Liver (tissue), 9 donors: ENCODE data around the gene BLM. TPM values are rescaled to one million over a fixed set of nuclear protein-coding genes. Genes with fewer than 3 reads are reported as not detected.

Experiments
- DNase-seq: peaks from one replicate; pipeline ENCODE4 v3.0.0-alpha.2; 2017; ENCODE audit warnings: low spot score
- H3K27ac ChIP-seq, 2 donors: one replicate each; pipeline ENCODE4 v1.7.0; 2013; ENCODE audit warnings: inconsistent platforms in 2 of 2, low read length in 2 of 2, control low read depth in 1 of 2, low read depth in 1 of 2, mild to moderate bottlenecking in 1 of 2
- H3K27me3 ChIP-seq, 4 donors: one replicate each; pipeline versions ENCODE4 v1.6.1 to v1.7.0; 2013; ENCODE audit warnings: low read length in 3 of 4, inconsistent platforms in 1 of 4, mild to moderate bottlenecking in 1 of 4, moderate library complexity in 1 of 4; ENCODE audit not compliant: control insufficient read depth in 4 of 4, insufficient read depth in 4 of 4
- H3K36me3 ChIP-seq, 4 donors: one replicate each; pipeline versions ENCODE4 v1.6.1 to v1.7.0; 2013; ENCODE audit warnings: low read length in 3 of 4, mild to moderate bottlenecking in 3 of 4, low read depth in 1 of 4, moderate library complexity in 1 of 4; ENCODE audit not compliant: control insufficient read depth in 4 of 4, insufficient read depth in 3 of 4
- H3K4me1 ChIP-seq, 4 donors: one replicate each; pipeline versions ENCODE4 v1.6.1 to v1.7.0; 2013; ENCODE audit warnings: low read length in 3 of 4, mild to moderate bottlenecking in 3 of 4, moderate library complexity in 1 of 4; ENCODE audit not compliant: control insufficient read depth in 4 of 4, insufficient read depth in 4 of 4
- H3K4me3 ChIP-seq, 3 donors: one replicate each; pipeline versions ENCODE4 v1.6.1 to v1.7.0; 2013; ENCODE audit warnings: low read length in 3 of 3, control low read depth in 1 of 3, low read depth in 1 of 3, mild to moderate bottlenecking in 1 of 3
- H3K9ac ChIP-seq, 2 donors: one replicate each; pipeline ENCODE4 v1.7.0; 2013; ENCODE audit warnings: low read length in 2 of 2, mild to moderate bottlenecking in 2 of 2, moderate library complexity in 2 of 2, control low read depth in 1 of 2, low read depth in 1 of 2
- H3K9me3 ChIP-seq, 4 donors: one replicate each; pipeline versions ENCODE4 v1.6.1 to v1.7.0; 2013; ENCODE audit warnings: low read length in 3 of 4; ENCODE audit not compliant: control insufficient read depth in 4 of 4
- ATF3 ChIP-seq: IDR thresholded peaks from 2 replicates; pipeline ENCODE4 v1.6.1; 2016; ENCODE audit warnings: antibody characterized with exemption
- CTCF ChIP-seq: fragments of 150-350 bp; IDR thresholded peaks from 2 replicates; pipeline ENCODE4 v1.5.1; 2017; ENCODE audit warnings: improper control_type of control experiment, low read depth, low read length; ENCODE audit not compliant: missing input control
- EGR1 ChIP-seq, 2 donors: IDR thresholded peaks; 2 replicates each; pipeline ENCODE4 v1.6.1; 2016 to 2018; ENCODE audit warnings: antibody characterized with exemption in 2 of 2, low read depth in 2 of 2
- FOXA1 ChIP-seq: IDR thresholded peaks from 2 replicates; pipeline ENCODE4 v1.6.1; 2016; ENCODE audit warnings: antibody characterized with exemption
- FOXA2 ChIP-seq: IDR thresholded peaks from 2 replicates; pipeline ENCODE4 v1.6.1; 2016; ENCODE audit warnings: antibody characterized with exemption
- GABPA ChIP-seq, 2 donors: IDR thresholded peaks in 1 of 2; conservative IDR thresholded peaks in 1 of 2; 2 replicates each; pipeline ENCODE4 v1.6.1; 2016; ENCODE audit warnings: antibody characterized with exemption in 2 of 2, mild to moderate bottlenecking in 1 of 2, moderate library complexity in 1 of 2
- HNF4A ChIP-seq, 2 donors: conservative IDR thresholded peaks; 2 replicates each; pipeline ENCODE4 v1.6.1; 2016; ENCODE audit warnings: antibody characterized with exemption in 2 of 2, mild to moderate bottlenecking in 2 of 2
- HNF4G ChIP-seq: IDR thresholded peaks from 2 replicates; pipeline ENCODE4 v1.6.1; 2016; ENCODE audit warnings: antibody characterized with exemption
- JUND ChIP-seq, 2 donors: IDR thresholded peaks; 2 replicates each; pipeline ENCODE4 v1.6.1; 2016; ENCODE audit warnings: antibody characterized with exemption in 2 of 2
- MAX ChIP-seq: IDR thresholded peaks from 2 replicates; pipeline ENCODE4 v1.6.1; 2016; ENCODE audit warnings: antibody characterized with exemption
- NR2F2 ChIP-seq: IDR thresholded peaks from 2 replicates; pipeline ENCODE4 v1.6.1; 2016; ENCODE audit warnings: antibody characterized with exemption
- RAD21 ChIP-seq, 2 donors: IDR thresholded peaks; 2 replicates each; pipeline ENCODE4 v1.6.1; 2016; ENCODE audit warnings: antibody characterized with exemption in 2 of 2, mild to moderate bottlenecking in 2 of 2
- REST ChIP-seq: IDR thresholded peaks from 2 replicates; pipeline ENCODE4 v1.6.1; 2016; ENCODE audit warnings: antibody characterized with exemption, mild to moderate bottlenecking
- RXRA ChIP-seq, 2 donors: IDR thresholded peaks; 2 replicates each; pipeline ENCODE4 v1.6.1; 2017 to 2018; ENCODE audit warnings: antibody characterized with exemption in 2 of 2, mild to moderate bottlenecking in 1 of 2
- SP1 ChIP-seq: IDR thresholded peaks from 2 replicates; pipeline ENCODE4 v1.6.1; 2018; ENCODE audit warnings: antibody characterized with exemption, mild to moderate bottlenecking
- TAF1 ChIP-seq: conservative IDR thresholded peaks from 2 replicates; pipeline ENCODE4 v1.6.1; 2016; ENCODE audit warnings: antibody characterized with exemption, mild to moderate bottlenecking
- YY1 ChIP-seq: IDR thresholded peaks from 2 replicates; pipeline ENCODE4 v1.6.1; 2016; ENCODE audit warnings: antibody characterized with exemption, mild to moderate bottlenecking
- ZBTB33 ChIP-seq: IDR thresholded peaks from 2 replicates; pipeline ENCODE4 v1.6.1; 2016; ENCODE audit warnings: antibody characterized with exemption
- WGBS: extraction: QIAGEN DNeasy Blood & Tissue Kit; methylation state at CpG from one replicate; pipeline ENCODE4 v1.1.7; 2013; 5-methylcytosine and 5-hydroxymethylcytosine counted together
- polyA plus RNA-seq, 2 donors: library from polyadenylated mRNA; stranded (reverse) in 1 of 2; unstranded in 1 of 2; fragments of 200-250 nt in 1 of 2; fragments of >200 nt in 1 of 2; fragmentation: Nextera tagmentation in 1 of 2; extraction: Ambion mirVana in 1 of 2; gene quantifications; one replicate each; pipeline versions ENCODE4 v1.2.1 to v1.2.3, GENCODE V29; 2013 to 2015
- total RNA-seq, 2 donors: library from RNA; depleted of rRNA; stranded (reverse); fragments of >200 nt; gene quantifications; one replicate each; pipeline ENCODE4 v1.2.3, GENCODE V29; 2014
- donor health status: healthy.
- donor health status: healthy.
- donor health status: healthy.
- donor health status: healthy.
- donor health status: healthy.

The BLM gene
- total and polyA plus RNA-seq, 4 donors = 0.33 to 15.1 (median 0.41) TPM

- TF ChIP-seq CTCF (no peak), TAF1 (no peak), NR2F2 (no peak), ATF3 (no peak), JUND (IDR thresholded peaks at IDR 0.05) (no peak), SP1 (no peak), GABPA (IDR thresholded peaks at IDR 0.05 in 1 of 2, conservative IDR thresholded peaks at IDR 0.05 in 1 of 2) (no peak), MAX (no peak), RAD21 (IDR thresholded peaks at IDR 0.05) (no peak), FOXA2 (no peak), EGR1 (IDR thresholded peaks at IDR 0.05; ENCODE audit: low read depth in 2 of 2) (no peak), ZBTB33 (no peak), RXRA (IDR thresholded peaks at IDR 0.05) (no peak), HNF4A (conservative IDR thresholded peaks at IDR 0.05) (no peak), FOXA1 (no peak), HNF4G (no peak)
- Histone ChIP-seq H3K9me3 (no peaks in the 10 kb centered on the region), H3K4me3 (no peak overlapping the region), H3K27ac (no peak overlapping the region), H3K4me1 (no peaks in the 10 kb centered on the region), H3K27me3 (no peaks in the 10 kb centered on the region), H3K9ac (no peak overlapping the region), H3K36me3 (no peaks in the 10 kb centered on the region)
- 88% methylated on average over 6 of the region's 6 CpGs for WGBS
- no peak for DNase-seq
These were observed 36.7 kb upstream of the BLM start for GRCh38 chr15:90680371-90680935.

- no peak for TF ChIP-seq YY1
- no peak for TF ChIP-seq ZBTB33
- TF ChIP-seq NR2F2 = no peak
- TF ChIP-seq RAD21 (IDR thresholded peaks at IDR 0.05) = no peak
- no peak for TF ChIP-seq RXRA (IDR thresholded peaks at IDR 0.05)
- TF ChIP-seq REST = no peak
- no peak for TF ChIP-seq TAF1
- TF ChIP-seq EGR1 (IDR thresholded peaks at IDR 0.05; ENCODE audit: low read depth in 2 of 2) = no peak
- TF ChIP-seq ATF3 = no peak
- TF ChIP-seq MAX = no peak
- TF ChIP-seq HNF4G = no peak
- TF ChIP-seq HNF4A (conservative IDR thresholded peaks at IDR 0.05) = no peak
- no peak for TF ChIP-seq FOXA2
- TF ChIP-seq SP1 = no peak
- no peak for TF ChIP-seq FOXA1
- no peaks in the 10 kb centered on the region for H3K27me3 ChIP-seq
- H3K9ac ChIP-seq = no peak overlapping the region
- H3K9me3 ChIP-seq = no peaks in the 10 kb centered on the region
- H3K36me3 ChIP-seq = no peaks in the 10 kb centered on the region
- H3K4me3 ChIP-seq = no peak overlapping the region
- 98% methylated on average over 1 of the region's 1 CpG for WGBS
- no peaks in the 10 kb centered on the region for H3K4me1 ChIP-seq
- H3K27ac ChIP-seq = no peak overlapping the region
- DNase-seq = no peak
These were observed 36.1 kb upstream of the BLM start for GRCh38 chr15:90681056-90681455.
